Measurements from ENCODE around the gene OR3A2. TPM values are rescaled to one million over a fixed set of nuclear protein-coding genes. Genes with fewer than 3 reads are reported as not detected.

OR3A2 gene
- polyA plus RNA-seq, 1 donor (not counting 4 experiments of a cell fraction or from before 2014, with no cell fraction given) = not detected

GRCh38 chr17:3335876-3336275 is 50.2 kb downstream of the OR3A2 start:
- Histone ChIP-seq H3K4me1 (ENCODE audit: control insufficient read depth, extremely low read depth, insufficient read depth, low read length) (no peaks in the 10 kb centered on the region), H3K27ac (ENCODE audit: control insufficient read depth, insufficient read depth, low read length) (no peak overlapping the region), H2AFZ (ENCODE audit: control insufficient read depth, low read length) (no peak overlapping the region), H3K79me2 (ENCODE audit: control insufficient read depth, insufficient read depth, low read length) (no peaks in the 10 kb centered on the region), H3K9me3 (ENCODE audit: control insufficient read depth, low read depth, low read length) (no peaks in the 10 kb centered on the region), H3K9me1 (ENCODE audit: control insufficient read depth, extremely low read depth, insufficient read depth, low read length) (no peaks in the 10 kb centered on the region), H3K9ac (ENCODE audit: control insufficient read depth, extremely low read depth, insufficient read depth, low read length) (no peak overlapping the region), H3K4me3 (ENCODE audit: control insufficient read depth in 2 of 3, extremely low read depth in 1 of 3, insufficient read depth in 2 of 3, low read depth in 1 of 3, low read length in 3 of 3) (no peak overlapping the region), H3K4me2 (ENCODE audit: control insufficient read depth, extremely low read depth, insufficient read depth, low read depth, low read length) (no peak overlapping the region), H3K27me3 (ENCODE audit: control insufficient read depth, extremely low read depth, insufficient read depth, low read length) (no peaks in the 10 kb centered on the region), H4K20me1 (ENCODE audit: control insufficient read depth, extremely low read depth, insufficient read depth, low read length) (no peaks in the 10 kb centered on the region), H3K36me3 (ENCODE audit: control insufficient read depth in 2 of 2, extremely low read depth in 1 of 2, insufficient read depth in 2 of 2, low read length in 2 of 2) (no peaks in the 10 kb centered on the region)
- TF ChIP-seq EZH2 (IDR thresholded peaks at IDR 0.05; ENCODE audit: low read length) = no peak
- TF ChIP-seq, protein P1, sequence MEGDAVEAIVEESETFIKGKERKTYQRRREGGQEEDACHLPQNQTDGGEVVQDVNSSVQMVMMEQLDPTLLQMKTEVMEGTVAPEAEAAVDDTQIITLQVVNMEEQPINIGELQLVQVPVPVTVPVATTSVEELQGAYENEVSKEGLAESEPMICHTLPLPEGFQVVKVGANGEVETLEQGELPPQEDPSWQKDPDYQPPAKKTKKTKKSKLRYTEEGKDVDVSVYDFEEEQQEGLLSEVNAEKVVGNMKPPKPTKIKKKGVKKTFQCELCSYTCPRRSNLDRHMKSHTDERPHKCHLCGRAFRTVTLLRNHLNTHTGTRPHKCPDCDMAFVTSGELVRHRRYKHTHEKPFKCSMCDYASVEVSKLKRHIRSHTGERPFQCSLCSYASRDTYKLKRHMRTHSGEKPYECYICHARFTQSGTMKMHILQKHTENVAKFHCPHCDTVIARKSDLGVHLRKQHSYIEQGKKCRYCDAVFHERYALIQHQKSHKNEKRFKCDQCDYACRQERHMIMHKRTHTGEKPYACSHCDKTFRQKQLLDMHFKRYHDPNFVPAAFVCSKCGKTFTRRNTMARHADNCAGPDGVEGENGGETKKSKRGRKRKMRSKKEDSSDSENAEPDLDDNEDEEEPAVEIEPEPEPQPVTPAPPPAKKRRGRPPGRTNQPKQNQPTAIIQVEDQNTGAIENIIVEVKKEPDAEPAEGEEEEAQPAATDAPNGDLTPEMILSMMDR (optimal IDR thresholded peaks at IDR 0.05 in 1 of 3, IDR thresholded peaks at IDR 0.05 in 1 of 3, conservative IDR thresholded peaks at IDR 0.05 in 1 of 3; ENCODE audit: extremely low read depth in 1 of 3, insufficient read depth in 2 of 3, low read length in 3 of 3) = peak; percentile 14 to 50 (median 37)
- no peak for DNase-seq (ENCODE audit: low read depth, low spot score)
- dilution Hi-C loops (cut with MboI; ENCODE audit: extremely low pct_ligation_motif_present, low sequenced_read_pairs) = no loop called here
- FAIRE-seq = no peak

- no peak overlapping the region for H3K4me2 ChIP-seq (ENCODE audit: control insufficient read depth, extremely low read depth, insufficient read depth, low read depth, low read length)
- H3K27me3 ChIP-seq (ENCODE audit: control insufficient read depth, extremely low read depth, insufficient read depth, low read length) = no peaks in the 10 kb centered on the region
- no peaks in the 10 kb centered on the region for H4K20me1 ChIP-seq (ENCODE audit: control insufficient read depth, extremely low read depth, insufficient read depth, low read length)
- no peaks in the 10 kb centered on the region for H3K36me3 ChIP-seq (ENCODE audit: control insufficient read depth in 2 of 2, extremely low read depth in 1 of 2, insufficient read depth in 2 of 2, low read length in 2 of 2)
- DNase-seq (ENCODE audit: low read depth, low spot score) = no peak
- H3K9me1 ChIP-seq (ENCODE audit: control insufficient read depth, extremely low read depth, insufficient read depth, low read length) = no peaks in the 10 kb centered on the region
- H3K79me2 ChIP-seq (ENCODE audit: control insufficient read depth, insufficient read depth, low read length) = no peaks in the 10 kb centered on the region
- dilution Hi-C loops (cut with MboI; ENCODE audit: extremely low pct_ligation_motif_present, low sequenced_read_pairs) = no loop called here
- no peak for TF ChIP-seq EZH2 (IDR thresholded peaks at IDR 0.05; ENCODE audit: low read length)
- TF ChIP-seq, protein P1 (optimal IDR thresholded peaks at IDR 0.05 in 1 of 3, IDR thresholded peaks at IDR 0.05 in 1 of 3, conservative IDR thresholded peaks at IDR 0.05 in 1 of 3; ENCODE audit: extremely low read depth in 1 of 3, insufficient read depth in 2 of 3, low read length in 3 of 3) = no peak
- no peak overlapping the region for H2AFZ ChIP-seq (ENCODE audit: control insufficient read depth, low read length)
- H3K4me1 ChIP-seq (ENCODE audit: control insufficient read depth, extremely low read depth, insufficient read depth, low read length) = no peaks in the 10 kb centered on the region
- no peak overlapping the region for H3K27ac ChIP-seq (ENCODE audit: control insufficient read depth, insufficient read depth, low read length)
- H3K9ac ChIP-seq (ENCODE audit: control insufficient read depth, extremely low read depth, insufficient read depth, low read length) = no peak overlapping the region
- FAIRE-seq = no peak
- no peaks in the 10 kb centered on the region for H3K9me3 ChIP-seq (ENCODE audit: control insufficient read depth, low read depth, low read length)
- no peak overlapping the region for H3K4me3 ChIP-seq (ENCODE audit: control insufficient read depth in 2 of 3, extremely low read depth in 1 of 3, insufficient read depth in 2 of 3, low read depth in 1 of 3, low read length in 3 of 3)
These were observed 67.8 kb downstream of the OR3A2 start for GRCh38 chr17:3318336-3318735.
